Fibroblast of peridontal ligament (primary cell): Measurements from ENCODE around the gene ADARB2.

ENCODE experiments used
- DNase-seq: peaks from one replicate; pipeline ENCODE4 v3.0.0-alpha.2; 2010; ENCODE audit errors: extremely low read depth

The ADARB2 gene

DNA sequence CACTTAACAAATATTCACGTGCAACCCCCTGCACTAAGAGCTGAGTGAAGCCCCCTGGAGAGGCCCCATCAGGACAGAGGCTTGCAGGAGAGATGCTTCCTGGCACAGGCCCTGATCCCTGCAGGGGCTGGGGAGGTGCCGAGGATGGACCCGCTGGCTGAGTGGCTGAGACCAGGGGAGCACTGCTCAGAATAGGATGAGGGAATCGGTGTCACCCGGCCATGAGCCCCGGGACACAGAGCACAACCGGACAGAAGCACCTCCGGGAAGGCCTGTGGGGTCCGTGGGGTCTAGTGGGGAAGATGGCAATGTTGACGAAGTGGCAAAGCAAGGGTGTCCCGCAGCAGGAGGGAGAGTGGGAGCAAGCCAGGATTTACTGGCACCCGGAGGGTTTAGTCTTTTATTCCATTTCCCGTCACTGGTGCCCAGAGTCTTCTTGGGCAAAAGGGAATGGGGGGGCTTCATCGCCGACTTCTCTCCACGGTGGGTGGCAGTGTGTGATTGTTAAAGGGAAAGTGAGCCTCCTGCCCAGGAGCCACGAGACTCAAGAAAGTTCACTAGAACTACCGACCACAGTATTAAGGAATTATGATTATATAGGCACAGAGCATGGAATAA lies 140.7 kb downstream of the ADARB2 start:
- no peak for DNase-seq

DNA sequence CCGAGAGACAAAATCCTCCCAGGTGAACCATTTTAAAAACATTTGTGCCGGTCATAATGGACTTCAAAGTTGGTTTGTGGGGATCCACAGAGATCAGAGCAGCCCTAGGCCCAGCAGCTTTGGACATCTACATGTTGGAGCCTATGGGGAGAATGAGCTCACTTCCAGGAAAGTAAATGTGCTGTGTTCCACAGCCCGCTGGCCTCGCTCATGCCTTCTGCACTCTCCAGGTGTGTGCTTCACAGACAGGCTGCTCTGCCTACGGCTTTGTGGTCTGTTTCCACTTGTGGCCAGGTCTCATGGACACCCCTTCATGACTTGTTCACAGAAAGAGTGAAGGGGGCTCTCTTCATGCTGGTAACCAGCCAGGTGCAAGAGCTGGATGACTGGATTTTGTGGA lies 141.6 kb downstream of the ADARB2 start:
- DNase-seq = no peak

DNA sequence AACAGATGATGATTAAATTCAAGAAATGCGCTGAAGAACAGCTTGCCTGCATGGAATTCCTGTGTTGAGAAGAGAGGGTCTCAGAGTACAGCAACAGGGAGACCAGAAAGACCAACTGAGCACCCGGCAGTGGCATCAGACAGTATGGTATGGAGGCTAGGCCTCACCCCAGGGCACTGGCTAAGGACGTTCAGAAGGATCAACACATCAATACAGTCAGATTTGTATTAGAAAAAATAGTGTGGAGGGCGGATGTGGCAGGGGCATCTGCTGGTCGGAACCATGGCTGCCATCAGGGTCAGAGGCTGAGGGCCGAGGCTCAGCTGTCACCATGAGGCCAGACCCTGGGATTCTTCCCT lies 142.1 kb downstream of the ADARB2 start:
- no peak for DNase-seq

DNA sequence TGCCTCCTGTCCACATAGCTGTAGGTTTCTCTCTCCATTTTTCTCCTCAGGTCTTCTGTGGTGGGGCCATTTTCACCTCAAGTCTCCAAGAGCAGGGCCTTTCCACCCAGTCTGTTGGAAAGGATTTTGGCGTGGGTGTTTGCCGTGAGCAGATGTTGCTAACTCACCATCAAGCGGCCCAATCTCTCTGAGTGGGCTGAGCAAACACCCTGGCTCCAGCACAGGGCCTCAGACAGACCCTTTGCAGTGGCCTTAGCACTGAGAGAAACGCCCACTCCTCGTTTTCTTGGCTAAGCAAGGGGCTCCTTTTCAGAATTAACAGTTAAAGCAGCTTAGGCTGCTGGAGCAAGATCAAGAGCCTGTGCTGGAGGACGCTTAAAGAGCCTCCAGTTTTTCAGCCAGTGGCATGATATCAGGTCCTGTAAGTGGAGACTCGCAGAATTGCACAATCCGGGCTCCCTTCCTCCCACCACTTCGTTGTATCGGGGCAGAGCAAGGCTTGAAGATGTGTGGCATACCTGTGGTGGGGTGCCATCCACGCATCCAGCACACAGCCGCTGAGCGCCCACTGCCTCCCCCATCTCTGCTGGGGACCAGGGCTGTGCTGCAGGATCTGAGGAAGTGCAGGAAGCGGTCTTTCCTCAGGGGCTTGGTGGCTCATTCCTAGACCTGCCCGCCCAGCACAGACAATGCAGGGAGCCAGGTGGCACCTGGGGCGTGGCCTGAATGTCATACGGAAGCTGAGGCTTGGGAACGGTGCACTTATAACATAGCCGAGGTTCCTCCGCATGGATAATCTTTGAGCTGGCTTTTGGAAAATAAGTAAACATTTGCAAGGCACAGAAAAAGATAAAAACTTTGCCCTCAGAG lies 142.7 kb downstream of the ADARB2 start:
- no peak for DNase-seq

DNA sequence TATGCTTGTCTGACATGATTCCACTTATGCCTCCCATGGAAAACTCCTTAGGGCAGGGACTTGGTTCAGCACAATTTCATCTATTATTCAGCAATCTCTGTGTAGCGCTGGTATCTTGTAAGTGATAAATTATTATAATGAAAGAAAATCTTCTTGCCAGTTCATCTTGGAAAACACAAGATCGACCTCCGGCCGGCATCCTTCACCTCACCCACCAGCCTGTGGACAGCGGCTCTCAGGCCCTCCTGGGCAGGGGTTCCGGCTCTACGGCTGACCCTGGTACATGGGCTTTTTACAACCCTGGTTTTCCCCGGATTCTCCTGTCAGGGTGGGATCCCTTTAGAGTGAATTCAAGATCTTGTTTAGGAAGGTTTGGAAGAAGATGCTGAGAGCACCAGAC lies 145.6 kb downstream of the ADARB2 start:
- no peak for DNase-seq

GRCh38 chr10:1591045-1591444 lies 146.3 kb downstream of the ADARB2 start:
- no peak for DNase-seq

- no peak for DNase-seq
Measured at GRCh38 chr10:1589257-1589656, 148.1 kb downstream of the ADARB2 start.

- no peak for DNase-seq
Measured at GRCh38 chr10:1582739-1583138, 154.6 kb downstream of the ADARB2 start.

- DNase-seq = no peak
Measured at GRCh38 chr10:1581189-1581588, 156.1 kb downstream of the ADARB2 start.

DNA sequence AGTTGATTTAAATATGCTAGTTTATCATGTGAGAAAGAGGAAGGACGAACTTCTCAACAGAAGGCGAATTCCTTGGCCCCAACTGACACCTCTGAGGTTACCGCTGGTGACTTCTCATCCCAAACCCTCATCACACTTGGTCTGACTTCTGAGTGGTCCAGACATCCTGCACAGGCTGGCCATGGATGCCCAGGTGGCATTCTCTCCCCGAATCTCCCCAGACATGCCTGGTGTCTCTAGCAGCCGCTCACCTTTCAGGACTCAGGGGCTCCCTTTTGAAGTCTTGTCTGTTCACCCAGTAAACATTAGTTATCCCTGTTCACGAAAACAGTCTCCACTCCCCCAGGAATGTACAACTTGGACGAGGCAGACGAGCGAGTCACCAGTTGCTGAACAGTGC lies 157.7 kb downstream of the ADARB2 start:
- no peak for DNase-seq

GRCh38 chr10:1579141-1579491 lies 158.2 kb downstream of the ADARB2 start:
- no peak for DNase-seq

- DNase-seq = no peak
Measured at GRCh38 chr10:1578392-1579140, 158.8 kb downstream of the ADARB2 start.

- no peak for DNase-seq
Measured at GRCh38 chr10:1577945-1578344, 159.4 kb downstream of the ADARB2 start.

DNA sequence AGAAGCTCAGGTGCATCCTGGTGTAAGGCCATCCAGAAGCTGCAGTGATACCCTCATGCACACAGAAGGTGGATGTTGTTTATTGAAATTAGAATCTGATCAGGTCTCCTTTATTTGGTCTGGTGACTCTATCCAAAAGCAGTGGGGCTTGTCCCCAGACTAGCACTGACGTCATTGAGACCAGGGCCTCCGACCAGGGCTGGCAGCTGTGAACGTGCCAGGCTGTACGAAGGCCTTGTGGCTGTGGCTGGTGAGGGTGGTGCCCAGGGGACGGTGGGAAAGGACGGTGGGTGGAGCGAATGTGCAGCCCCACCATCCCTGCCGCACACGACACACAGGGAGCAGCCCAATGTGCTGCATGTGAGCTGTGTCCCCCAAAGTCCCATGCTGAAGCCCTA lies 160.0 kb downstream of the ADARB2 start:
- DNase-seq = no peak

GRCh38 chr10:1576467-1577372 lies 160.6 kb downstream of the ADARB2 start:
- no peak for DNase-seq

DNA sequence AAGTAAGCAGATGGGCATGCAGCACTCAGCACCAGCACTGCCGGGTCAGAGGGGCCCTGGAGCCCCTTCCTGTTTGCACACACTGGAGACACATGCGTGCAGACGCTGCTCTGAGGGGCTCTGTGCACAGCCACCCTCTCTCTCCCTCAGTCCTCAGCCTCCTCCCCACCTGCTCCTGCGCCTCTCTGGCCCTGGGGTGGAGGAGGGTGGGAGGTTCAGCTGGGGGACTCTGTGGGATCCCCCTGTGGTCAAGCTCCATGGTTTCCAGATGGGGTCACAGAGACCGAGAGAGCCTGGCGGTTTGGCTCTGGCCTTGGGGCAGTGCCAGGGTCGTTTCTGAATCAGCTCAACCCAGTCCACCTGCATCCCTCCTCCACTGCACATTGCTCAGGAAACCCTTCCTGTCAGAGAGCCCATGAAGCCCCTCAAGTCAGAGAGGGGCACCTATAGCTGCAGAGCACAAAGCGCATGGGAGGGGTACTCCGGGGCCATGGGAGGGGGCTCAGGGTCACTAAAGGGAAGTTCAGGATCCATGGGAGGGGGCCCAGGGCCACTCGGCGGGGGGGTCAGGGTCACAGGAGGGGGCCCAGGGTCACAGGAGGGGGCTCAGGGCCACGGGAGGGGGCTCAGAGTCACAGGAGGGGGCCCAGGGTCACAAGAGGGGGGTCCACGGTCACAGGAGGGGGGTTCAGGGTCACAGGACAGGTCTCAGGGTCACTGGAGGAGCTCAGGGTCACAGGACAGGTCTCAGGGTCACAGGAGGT lies 161.7 kb downstream of the ADARB2 start:
- DNase-seq = no peak

DNA sequence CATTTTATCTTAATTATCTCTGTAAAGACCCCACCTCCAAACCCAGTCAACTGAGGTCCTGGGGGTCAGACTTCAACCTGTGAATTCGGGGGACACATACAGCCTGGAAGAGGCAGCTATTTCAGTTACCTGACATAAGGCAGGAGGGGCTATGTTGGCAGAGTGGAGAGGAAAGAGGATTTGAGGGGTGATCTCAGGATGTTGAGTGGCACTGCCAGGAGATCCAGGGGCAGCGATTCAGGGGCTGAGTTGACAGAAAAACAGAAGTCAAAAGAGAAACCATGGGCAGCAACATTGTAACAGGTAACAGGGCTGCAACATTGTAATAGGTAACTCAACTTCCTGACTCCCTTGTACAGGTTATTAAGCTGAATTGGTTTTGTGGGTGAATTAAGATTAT lies 162.6 kb downstream of the ADARB2 start:
- no peak for DNase-seq

GRCh38 chr10:1573981-1574380 lies 163.3 kb downstream of the ADARB2 start:
- no peak for DNase-seq

DNA sequence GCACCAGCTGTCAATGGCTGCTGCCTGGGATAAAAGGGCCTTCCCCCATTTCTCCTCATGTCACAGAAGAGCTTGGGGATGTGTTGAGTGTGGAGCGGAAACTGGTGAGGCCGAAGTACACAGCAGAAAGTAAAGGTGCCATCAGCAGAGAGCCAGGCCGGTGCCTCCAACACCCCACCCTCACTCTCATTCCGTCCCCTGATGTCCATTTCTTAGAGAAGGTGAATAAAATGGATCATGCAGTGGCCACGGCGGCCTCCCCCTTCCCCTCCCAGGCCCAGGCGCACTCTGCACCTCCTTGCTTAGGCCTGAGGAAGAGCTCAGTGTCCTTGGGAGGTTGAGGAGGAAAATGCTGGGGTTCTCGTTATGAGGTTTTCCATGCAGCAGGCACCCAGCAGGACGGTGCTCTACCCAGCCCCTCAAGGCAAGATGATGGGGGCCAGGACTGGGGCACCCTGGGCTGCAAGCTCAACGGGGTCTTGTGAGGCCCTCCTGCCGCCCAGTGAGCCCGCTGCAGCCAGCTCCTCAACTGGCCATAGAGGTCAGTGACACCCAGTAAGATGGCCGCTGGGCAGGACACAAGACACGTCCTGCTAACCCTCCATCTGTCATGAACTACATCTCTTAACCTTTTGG lies 163.9 kb downstream of the ADARB2 start:
- DNase-seq = no peak

DNA sequence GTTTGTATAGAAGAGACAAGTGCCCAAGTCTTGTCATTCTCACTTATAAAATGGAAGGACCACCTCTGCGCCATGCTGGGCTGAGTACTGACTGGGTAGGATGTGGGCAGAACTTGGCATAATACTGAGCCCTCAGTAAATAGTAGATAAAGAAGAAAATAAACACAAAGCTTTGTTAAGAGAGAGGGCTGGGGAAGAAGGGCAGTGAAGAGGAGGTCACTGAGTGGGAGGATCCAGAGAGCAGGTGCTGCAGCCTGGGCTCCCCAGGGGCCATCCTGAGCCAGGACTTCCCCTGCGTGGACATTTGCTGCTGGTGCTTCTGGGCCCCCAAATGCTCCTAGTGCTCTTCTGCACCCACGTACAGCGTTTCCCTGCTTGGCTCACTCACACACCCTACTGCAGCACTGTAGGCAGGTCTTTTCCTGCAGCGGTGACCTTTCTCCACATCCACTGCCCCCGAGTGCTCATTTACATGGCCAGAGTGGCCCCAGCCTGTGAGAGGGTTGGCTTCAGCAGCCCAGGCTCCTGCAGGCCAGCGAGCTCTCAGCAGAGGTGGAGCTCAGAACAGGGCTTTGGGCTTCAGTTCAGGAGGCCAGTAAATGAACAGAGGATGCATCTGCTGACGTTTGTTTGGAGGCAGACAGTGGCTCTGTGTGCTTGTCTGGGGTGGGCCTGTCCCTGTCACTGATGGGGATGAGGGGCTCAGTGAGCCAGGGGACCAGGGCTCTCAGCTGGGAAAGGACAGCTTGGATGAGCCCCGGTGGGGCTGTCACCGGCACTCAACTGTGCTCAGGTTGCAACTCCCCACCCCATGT lies 164.6 kb downstream of the ADARB2 start:
- no peak for DNase-seq
